HG02798 (cell line): ENCODE data around the gene OLIG1.

Experiments used
- ATAC-seq: cut with Tn5 transposase; IDR thresholded peaks from one replicate; pipeline ENCODE4 v1.9.1; 2021; ENCODE audit warnings: mild to moderate bottlenecking; ENCODE audit not compliant: unreplicated experiment, poor library complexity

Gene OLIG1

GRCh38 chr21:33069994-33070743 is at the start of gene OLIG1:
TSS of gene OLIG1 (plus strand) at chr21:33070141. CDS start at chr21:33070247, 106 bp downstream.
- ATAC-seq: no peak

- no peak for ATAC-seq
Observed at GRCh38 chr21:33020558-33021100, 49.3 kb upstream of the OLIG1 start.

- no peak for ATAC-seq
Observed at GRCh38 chr21:33021150-33021549, 48.8 kb upstream of the OLIG1 start.

GRCh38 chr21:33021667-33022066 is 48.3 kb upstream of the OLIG1 start:
- no peak for ATAC-seq

GRCh38 chr21:33022489-33022827 is 47.5 kb upstream of the OLIG1 start:
- ATAC-seq: no peak

GRCh38 chr21:33022828-33023573 is 46.9 kb upstream of the OLIG1 start:
- no peak for ATAC-seq

GRCh38 chr21:33023574-33024200 is 46.3 kb upstream of the OLIG1 start:
- no peak for ATAC-seq

- no peak for ATAC-seq
Observed at GRCh38 chr21:33024201-33025103, 45.5 kb upstream of the OLIG1 start.

- no peak for ATAC-seq
Observed at GRCh38 chr21:33025106-33025488, 44.8 kb upstream of the OLIG1 start.

- ATAC-seq: no peak
Observed at GRCh38 chr21:33025489-33026442, 44.2 kb upstream of the OLIG1 start, which contains the start of gene OLIG2. TSS of gene OLIG2 (plus strand) at chr21:33025935. CDS start at chr21:33026863, 928 bp downstream.

- no peak for ATAC-seq
Observed at GRCh38 chr21:33026443-33026858, 43.5 kb upstream of the OLIG1 start.

GRCh38 chr21:33026878-33027400 is 43.0 kb upstream of the OLIG1 start:
- no peak for ATAC-seq

GRCh38 chr21:33027401-33028286 is 42.3 kb upstream of the OLIG1 start:
- no peak for ATAC-seq

GRCh38 chr21:33028287-33028670 is 41.7 kb upstream of the OLIG1 start:
- ATAC-seq: no peak

GRCh38 chr21:33028773-33029384 is 41.1 kb upstream of the OLIG1 start:
- no peak for ATAC-seq

GRCh38 chr21:33029385-33029921 is 40.5 kb upstream of the OLIG1 start:
- no peak for ATAC-seq

GRCh38 chr21:33029975-33030461 is 39.9 kb upstream of the OLIG1 start:
- ATAC-seq: no peak
